GM12865 (cell line): Measurements from ENCODE around the gene PRRT1.

Experiments
- DNase-seq: peaks from one replicate; pipeline ENCODE4 v3.0.0; 2010; ENCODE audit warnings: low read depth
- H3K4me3 ChIP-seq: 2 replicates; pipeline ENCODE4 v1.5.1; 2011; ENCODE audit warnings: mild to moderate bottlenecking, low read depth, low read length, control low read depth
- TF ChIP-seq, protein P1 (sequence below): IDR thresholded peaks from 2 replicates; pipeline ENCODE4 v1.5.1; 2011; ENCODE audit warnings: low read length, control low read depth, low read depth, inconsistent platforms; ENCODE audit not compliant: insufficient read depth; ENCODE audit errors: missing control alignments

PRRT1 gene

DNA sequence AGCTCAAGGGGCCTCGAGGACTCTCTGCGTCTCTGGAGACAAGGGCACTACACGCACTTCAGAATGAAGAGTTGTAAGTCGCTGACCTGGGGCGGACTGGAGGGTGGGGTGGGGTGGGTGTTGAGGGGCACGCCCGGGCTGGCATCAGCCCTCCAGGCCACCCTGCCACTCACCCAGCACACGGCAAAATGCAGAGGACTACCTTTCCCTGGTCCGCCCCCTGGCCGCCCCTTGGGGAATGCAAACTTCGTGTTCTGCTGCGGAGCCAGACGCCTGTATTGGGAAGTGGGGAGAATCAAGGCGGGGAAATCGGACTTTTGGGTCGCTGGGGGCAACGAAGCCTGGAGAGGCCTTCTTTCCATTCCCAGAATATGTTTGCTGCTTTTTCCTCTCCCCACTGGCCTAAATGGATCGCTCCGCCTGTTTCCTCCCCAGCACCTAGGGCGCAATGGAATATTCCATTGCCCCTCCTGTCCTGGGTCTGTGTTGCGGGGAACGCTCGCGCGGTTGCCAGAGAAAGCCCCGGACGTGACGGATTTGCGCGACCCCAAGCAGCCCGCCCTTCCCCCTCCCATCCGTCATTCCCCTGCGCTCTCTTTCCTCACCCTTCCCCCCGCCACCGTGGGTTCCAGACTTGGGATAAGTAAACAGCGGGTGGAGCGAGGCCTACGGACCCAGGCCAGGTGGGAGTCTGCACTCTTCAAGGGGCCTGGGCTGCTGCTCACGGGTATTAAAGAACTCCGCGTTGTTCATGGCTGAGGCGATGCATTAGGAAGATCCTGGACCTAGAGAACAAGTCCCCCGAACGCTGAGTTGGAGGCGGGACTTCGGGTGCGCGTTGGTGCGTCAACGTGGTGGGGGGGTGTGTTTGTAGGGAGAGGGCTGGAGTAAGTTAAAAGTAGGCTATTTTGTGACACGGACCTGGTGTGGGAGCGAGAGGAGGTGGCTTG, 2.1 kb upstream of the PRRT1 start, which contains the start of gene PPT2:
PPT2 (plus strand) TSS at position 578 of the 950 bp plus-strand sequence. CDS start 454 bp downstream, outside the sequence.
- TF ChIP-seq, protein P1, sequence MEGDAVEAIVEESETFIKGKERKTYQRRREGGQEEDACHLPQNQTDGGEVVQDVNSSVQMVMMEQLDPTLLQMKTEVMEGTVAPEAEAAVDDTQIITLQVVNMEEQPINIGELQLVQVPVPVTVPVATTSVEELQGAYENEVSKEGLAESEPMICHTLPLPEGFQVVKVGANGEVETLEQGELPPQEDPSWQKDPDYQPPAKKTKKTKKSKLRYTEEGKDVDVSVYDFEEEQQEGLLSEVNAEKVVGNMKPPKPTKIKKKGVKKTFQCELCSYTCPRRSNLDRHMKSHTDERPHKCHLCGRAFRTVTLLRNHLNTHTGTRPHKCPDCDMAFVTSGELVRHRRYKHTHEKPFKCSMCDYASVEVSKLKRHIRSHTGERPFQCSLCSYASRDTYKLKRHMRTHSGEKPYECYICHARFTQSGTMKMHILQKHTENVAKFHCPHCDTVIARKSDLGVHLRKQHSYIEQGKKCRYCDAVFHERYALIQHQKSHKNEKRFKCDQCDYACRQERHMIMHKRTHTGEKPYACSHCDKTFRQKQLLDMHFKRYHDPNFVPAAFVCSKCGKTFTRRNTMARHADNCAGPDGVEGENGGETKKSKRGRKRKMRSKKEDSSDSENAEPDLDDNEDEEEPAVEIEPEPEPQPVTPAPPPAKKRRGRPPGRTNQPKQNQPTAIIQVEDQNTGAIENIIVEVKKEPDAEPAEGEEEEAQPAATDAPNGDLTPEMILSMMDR: no peak
- peak; percentile 84 for DNase-seq
- peak within 1 kb of the TSS; percentile 83 for H3K4me3 ChIP-seq

DNA sequence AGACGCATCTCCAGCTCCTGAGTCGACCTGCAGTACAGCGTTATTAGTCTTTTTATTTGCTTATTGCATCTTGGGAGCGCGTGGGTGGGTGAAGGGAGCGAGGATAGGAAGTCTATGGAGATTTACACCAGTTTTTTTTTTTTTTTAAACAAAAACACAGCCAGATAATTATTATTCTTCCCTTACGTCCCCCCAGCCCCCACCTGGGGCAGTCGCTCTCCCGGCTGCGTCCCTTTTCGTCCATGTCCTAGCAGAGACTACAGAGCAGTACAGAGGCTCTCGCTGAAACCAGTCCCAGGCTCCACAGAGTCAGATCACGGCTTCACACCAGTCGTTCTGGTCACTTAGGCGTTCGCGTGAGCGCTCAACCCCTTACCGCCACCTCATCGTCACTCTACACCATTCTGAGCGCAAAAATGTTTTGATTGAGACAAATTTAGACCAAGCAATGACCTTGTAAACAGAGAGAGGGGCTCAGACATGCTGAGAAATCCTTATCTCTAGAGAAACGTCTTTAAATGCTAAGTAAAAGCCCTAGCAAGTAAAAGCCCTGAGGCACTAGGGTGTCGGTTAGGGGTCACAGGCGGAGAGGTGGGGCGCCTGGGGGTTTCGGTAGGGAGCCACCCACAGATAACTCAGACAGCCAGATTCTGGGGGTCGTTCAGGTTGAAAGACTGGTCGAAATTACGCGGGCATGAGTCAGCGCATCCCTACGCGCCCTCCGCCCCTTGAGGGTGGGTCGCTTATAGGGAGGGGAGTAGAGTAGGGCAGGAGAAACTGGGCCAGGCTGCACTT, 1.2 kb upstream of the PRRT1 start:
- no peak overlapping the region for H3K4me3 ChIP-seq
- DNase-seq: no peak

DNA sequence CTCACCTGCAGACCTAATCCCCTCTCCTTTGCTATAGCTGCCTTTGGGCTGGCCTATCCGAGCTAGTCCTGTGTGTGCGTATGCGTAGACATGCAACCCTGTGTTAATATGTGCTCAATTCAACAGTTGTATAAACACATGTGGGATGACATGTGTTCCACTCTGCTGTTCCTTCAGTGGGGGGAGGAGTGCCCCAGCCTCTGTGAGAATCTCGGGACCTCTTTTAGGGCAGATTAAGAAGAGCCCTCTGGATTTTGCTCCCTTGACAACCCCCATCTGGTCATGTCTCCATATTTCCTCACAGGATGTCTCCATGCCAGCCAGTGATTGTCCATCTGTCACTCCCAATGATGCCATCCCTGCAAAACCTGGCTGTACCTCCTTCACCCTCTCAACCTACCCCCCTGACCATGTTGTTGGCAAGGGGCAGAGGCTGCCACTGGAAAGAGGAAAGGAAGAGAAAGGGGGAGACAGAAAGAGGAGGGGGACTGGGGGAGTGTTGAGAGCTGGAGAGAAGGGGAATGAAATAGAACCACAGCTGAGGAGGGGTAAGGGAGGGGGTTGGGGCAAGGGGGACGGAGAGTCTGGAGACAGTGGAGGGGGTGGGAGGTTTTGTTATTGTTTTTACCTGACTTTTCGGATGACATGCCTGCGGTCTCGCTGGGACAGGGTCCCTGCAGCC, 417 bp downstream of the PRRT1 start:
- no peak overlapping the region for H3K4me3 ChIP-seq
- TF ChIP-seq, protein P1: no peak
- DNase-seq: no peak

More for the DNA sequence above, 1.2 kb upstream of the PRRT1 start:
- TF ChIP-seq, protein P1: no peak

DNA sequence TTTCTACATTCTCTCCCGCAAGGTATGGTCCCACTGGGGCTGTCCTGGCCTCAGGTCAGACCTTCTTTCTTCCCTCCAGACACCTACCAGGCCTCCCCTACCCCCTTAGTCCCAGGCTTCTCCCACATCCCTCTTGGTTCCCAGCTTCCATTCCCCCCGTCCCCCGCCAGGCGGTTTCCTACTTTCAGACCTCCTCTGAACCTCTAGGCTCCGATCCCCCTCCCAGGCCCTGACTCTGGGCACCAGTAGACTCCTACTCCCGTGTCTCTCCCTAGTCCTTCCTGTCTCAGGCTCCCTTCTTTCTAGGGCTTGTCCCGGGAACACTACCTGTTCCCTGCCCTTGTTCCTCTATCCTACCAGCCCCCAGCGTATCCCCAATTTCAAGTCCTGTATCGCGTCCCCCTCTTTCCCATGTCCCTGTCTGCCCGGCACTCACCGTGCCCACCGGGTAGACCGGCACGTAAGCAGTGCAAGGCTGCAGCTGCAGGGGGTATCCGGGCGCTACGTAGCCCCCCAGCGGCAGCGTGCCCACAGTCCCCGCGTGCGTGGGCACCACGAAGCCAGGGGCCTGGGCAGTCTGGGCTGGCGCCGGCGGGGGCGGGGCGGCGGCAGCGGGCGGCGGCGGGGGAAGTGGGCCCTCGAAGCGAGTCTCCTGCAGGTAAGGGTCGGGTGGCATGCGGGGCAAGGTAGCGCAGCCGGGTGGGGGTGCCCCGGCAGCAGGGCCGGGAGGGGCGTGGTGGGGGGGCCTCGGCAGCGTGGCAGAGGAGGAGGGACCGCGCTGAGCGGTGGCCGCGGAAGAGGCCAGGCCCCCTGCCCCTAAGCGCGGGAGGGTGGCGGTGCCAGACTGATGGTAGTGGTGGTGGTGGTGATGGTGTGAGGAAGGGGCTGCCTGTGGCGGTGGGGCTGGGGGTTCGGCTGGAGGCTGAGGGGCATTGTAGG, 1.5 kb downstream of the PRRT1 start:
- TF ChIP-seq, protein P1: no peak
- DNase-seq: no peak
- no peak overlapping the region for H3K4me3 ChIP-seq

DNA sequence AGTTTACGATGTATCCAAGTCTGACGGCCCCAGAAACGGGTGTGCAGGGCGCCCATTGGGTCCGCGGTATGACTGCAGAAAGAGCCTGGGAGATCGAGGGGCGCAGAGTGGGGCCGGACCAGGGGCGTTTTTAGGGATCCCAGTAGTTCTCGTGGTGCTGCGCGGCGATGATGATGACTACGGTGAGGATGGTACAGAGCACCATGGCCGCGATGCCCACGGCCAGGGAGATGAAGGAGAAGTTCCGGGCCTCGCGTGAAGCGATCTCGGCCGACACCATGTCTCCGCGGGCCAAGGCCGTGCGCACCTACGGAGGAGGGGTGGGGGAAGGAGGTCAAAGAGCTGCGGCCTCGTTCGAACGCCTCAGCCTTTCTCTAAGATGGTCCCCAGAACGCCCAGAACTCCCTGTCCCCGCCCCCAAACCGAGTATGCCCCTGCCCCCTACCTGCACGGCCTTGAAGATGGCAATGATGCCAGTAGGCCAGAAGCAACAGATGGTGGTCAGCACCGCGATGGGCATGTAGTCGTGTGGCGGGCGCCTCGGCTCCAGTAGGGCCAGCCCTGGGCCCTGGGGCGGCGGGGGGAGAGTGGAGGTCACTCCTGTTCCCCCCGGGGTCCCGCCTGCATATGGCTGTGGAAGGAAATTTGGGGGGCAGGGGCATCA, 2.5 kb downstream of the PRRT1 start:
- no peak for DNase-seq
- TF ChIP-seq, protein P1: no peak
- no peak overlapping the region for H3K4me3 ChIP-seq
